ENCODE data around the gene ARL15.

DNA sequence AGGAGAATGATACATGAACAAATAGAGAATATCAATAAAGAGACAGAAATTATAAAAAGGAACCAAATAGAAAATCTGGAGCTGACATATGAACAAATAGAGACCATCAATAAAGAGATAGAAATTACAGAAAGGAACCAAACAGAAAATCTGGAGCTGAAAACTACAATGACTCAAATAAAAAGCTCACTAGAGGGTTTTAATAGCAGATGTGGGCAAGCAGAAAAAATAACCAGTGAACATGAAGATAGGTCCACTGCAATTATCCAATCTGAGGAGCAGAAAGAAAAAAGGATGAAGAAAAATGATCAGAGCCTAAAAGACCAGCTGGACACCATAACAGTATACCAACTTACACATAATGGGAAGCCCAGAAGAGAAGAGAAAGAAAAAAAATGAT, 353.7 kb downstream of the ARL15 start:
- TF ChIP-seq CTCF (IDR thresholded peaks at IDR 0.05; ENCODE audit: insufficient read depth, low read length) (no peak), SPI1 (IDR thresholded peaks at IDR 0.05; ENCODE audit: borderline replicate concordance, low read depth) (no peak), GABPA (IDR thresholded peaks at IDR 0.05; ENCODE audit: low read depth) (no peak)
- TF ChIP-seq, protein P1, sequence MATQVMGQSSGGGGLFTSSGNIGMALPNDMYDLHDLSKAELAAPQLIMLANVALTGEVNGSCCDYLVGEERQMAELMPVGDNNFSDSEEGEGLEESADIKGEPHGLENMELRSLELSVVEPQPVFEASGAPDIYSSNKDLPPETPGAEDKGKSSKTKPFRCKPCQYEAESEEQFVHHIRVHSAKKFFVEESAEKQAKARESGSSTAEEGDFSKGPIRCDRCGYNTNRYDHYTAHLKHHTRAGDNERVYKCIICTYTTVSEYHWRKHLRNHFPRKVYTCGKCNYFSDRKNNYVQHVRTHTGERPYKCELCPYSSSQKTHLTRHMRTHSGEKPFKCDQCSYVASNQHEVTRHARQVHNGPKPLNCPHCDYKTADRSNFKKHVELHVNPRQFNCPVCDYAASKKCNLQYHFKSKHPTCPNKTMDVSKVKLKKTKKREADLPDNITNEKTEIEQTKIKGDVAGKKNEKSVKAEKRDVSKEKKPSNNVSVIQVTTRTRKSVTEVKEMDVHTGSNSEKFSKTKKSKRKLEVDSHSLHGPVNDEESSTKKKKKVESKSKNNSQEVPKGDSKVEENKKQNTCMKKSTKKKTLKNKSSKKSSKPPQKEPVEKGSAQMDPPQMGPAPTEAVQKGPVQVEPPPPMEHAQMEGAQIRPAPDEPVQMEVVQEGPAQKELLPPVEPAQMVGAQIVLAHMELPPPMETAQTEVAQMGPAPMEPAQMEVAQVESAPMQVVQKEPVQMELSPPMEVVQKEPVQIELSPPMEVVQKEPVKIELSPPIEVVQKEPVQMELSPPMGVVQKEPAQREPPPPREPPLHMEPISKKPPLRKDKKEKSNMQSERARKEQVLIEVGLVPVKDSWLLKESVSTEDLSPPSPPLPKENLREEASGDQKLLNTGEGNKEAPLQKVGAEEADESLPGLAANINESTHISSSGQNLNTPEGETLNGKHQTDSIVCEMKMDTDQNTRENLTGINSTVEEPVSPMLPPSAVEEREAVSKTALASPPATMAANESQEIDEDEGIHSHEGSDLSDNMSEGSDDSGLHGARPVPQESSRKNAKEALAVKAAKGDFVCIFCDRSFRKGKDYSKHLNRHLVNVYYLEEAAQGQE (IDR thresholded peaks at IDR 0.05; ENCODE audit: insufficient replicate concordance, low read depth), result no peak
